NCI-H2029 (cell line): ENCODE measurements around the gene LRP3.

ENCODE experiments used
- DNase-seq: peaks from one replicate; lab custom pipeline; 2025; lab: John Stamatoyannopoulos, UW

Gene LRP3

GRCh38 chr19:33255781-33256180, 61.7 kb downstream of the LRP3 start:
- no peak for DNase-seq

- no peak for DNase-seq
Observed at GRCh38 chr19:33256261-33256660, 62.1 kb downstream of the LRP3 start.

- no peak for DNase-seq
Observed at GRCh38 chr19:33257828-33258227, 63.7 kb downstream of the LRP3 start.
